GM12872 (cell line): ENCODE measurements around the gene IL20.

Experiments used
- CTCF ChIP-seq: IDR thresholded peaks from 3 replicates; pipeline ENCODE4 v1.5.1; 2011; ENCODE audit warnings: low read depth, mild to moderate bottlenecking, low read length, moderate library complexity; ENCODE audit not compliant: insufficient read depth

The IL20 gene

GRCh38 chr1:206883160-206883559, 17.7 kb downstream of the IL20 start:
- no peak for TF ChIP-seq CTCF

- no peak for TF ChIP-seq CTCF
Measured at GRCh38 chr1:206883876-206884275, 18.5 kb downstream of the IL20 start.

- no peak for TF ChIP-seq CTCF
Measured at GRCh38 chr1:206885341-206886060, 20.1 kb downstream of the IL20 start.

- no peak for TF ChIP-seq CTCF
Measured at GRCh38 chr1:206886831-206887230, 21.4 kb downstream of the IL20 start.

GRCh38 chr1:206887701-206888100, 22.3 kb downstream of the IL20 start:
- TF ChIP-seq CTCF = no peak

GRCh38 chr1:206890125-206891060, 25.0 kb downstream of the IL20 start:
- TF ChIP-seq CTCF = no peak

GRCh38 chr1:206891412-206891811, 26.0 kb downstream of the IL20 start:
- no peak for TF ChIP-seq CTCF
